Tibial nerve (tissue), 4 donors: ENCODE data around the gene HS2ST1. TPM values are rescaled to one million over a fixed set of nuclear protein-coding genes. Genes with fewer than 3 reads are reported as not detected.
"Not testable (repeated sequence)": the region's sequence is repeated elsewhere in the genome, so short reads cannot be mapped to it uniquely, and the experiment has no call there.

Experiments used
- DNase-seq, 2 donors: peaks; one replicate each; pipeline ENCODE4 v3.0.0-alpha.2; 2019; ENCODE audit warnings: low spot score in 2 of 2
- H3K27ac ChIP-seq, 4 donors: fragments of 200-600 bp; sonication (generic) in 3 of 4; one replicate each; pipeline ENCODE4 v1.5.1; 2017 to 2019; ENCODE audit warnings: mild to moderate bottlenecking in 1 of 4
- H3K27me3 ChIP-seq, 2 donors: fragments of 200-600 bp; sonication (generic) in 1 of 2; one replicate each; pipeline versions ENCODE4 v1.5.1 to v1.6.0; 2017 to 2019
- H3K36me3 ChIP-seq, 3 donors: fragments of 200-600 bp; sonication (generic); one replicate each; pipeline ENCODE4 v1.5.1; 2018 to 2019
- H3K4me1 ChIP-seq, 4 donors: fragments of 200-600 bp; sonication (generic) in 3 of 4; one replicate each; pipeline ENCODE4 v1.5.1; 2017 to 2019
- H3K4me3 ChIP-seq, 4 donors: fragments of 200-600 bp; sonication (generic) in 3 of 4; one replicate each; pipeline ENCODE4 v1.5.1; 2017 to 2019; ENCODE audit warnings: mild to moderate bottlenecking in 1 of 4, moderate library complexity in 1 of 4
- H3K9me3 ChIP-seq, 4 donors: fragments of 200-600 bp; sonication (generic) in 3 of 4; one replicate each; pipeline ENCODE4 v1.5.1; 2017 to 2019
- CTCF ChIP-seq, 5 experiments: fragments of 200-600 bp in 3 of 5; fragments of 450-650 bp in 2 of 5; sonication (generic) in 3 of 5; IDR thresholded peaks; one replicate each; pipeline ENCODE4 v1.5.1; 2016 to 2019; ENCODE audit warnings: antibody characterized with exemption in 5 of 5, mild to moderate bottlenecking in 3 of 5, moderate library complexity in 2 of 5
- EP300 ChIP-seq, 2 donors: sonication (generic); formaldehyde crosslinking; IDR thresholded peaks; one replicate each; pipeline ENCODE4 v1.6.1; 2017; ENCODE audit warnings: antibody characterized with exemption in 2 of 2, mild to moderate bottlenecking in 1 of 2
- POLR2A ChIP-seq, 2 donors: fragments of 450-650 bp; IDR thresholded peaks; one replicate each; pipeline ENCODE4 v1.6.1; 2017; ENCODE audit warnings: antibody characterized with exemption in 2 of 2, mild to moderate bottlenecking in 2 of 2, moderate library complexity in 2 of 2
- WGBS, 2 donors: methylation state at CpG; one replicate each; pipeline ENCODE4 v1.1.5; 2018; 5-methylcytosine and 5-hydroxymethylcytosine counted together
- total RNA-seq, 4 donors: library from RNA; depleted of rRNA; stranded (reverse); fragments of >200 nt; gene quantifications; one replicate each; pipeline ENCODE4 v1.1.0, GENCODE V29; 2016

The HS2ST1 gene
- total RNA-seq, 4 donors from 2014 or later: 10.3 to 12.9 (median 11.2) TPM

GRCh38 chr1:87007323-87007722, 92.9 kb downstream of the HS2ST1 start:
- TF ChIP-seq POLR2A (IDR thresholded peaks at IDR 0.05) (no peak), EP300 (IDR thresholded peaks at IDR 0.05) (no peak), CTCF (IDR thresholded peaks at IDR 0.05) (no peak)
- no peak for DNase-seq
- Histone ChIP-seq H3K27me3 (no peaks in the 10 kb centered on the region), H3K4me1 (no peaks in the 10 kb centered on the region), H3K36me3 (no peaks in the 10 kb centered on the region), H3K4me3 (no peak overlapping the region), H3K9me3 (no peaks in the 10 kb centered on the region), H3K27ac (no peak overlapping the region)
- 90 to 93% methylated on average over 1 of the region's 1 CpG for WGBS, 2 donors

DNA sequence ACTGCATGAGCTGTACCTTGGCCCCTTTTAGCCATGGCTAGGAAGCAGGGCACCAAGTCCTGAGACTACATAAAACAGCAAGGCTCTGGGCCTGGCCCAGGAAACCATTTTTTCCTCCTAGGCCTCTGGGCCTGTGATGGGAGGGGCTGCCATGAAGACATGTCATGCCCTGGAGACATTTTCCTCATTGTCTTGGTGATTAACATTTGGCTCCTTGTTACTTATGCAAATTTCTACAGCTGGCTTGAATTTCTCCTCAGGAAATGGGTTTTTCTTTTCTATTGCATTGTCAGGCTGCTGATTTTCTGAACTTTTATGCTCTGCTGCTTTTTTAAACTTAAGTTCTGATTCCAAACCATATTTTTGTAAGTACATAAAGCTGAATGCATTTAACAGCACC, 99.0 kb downstream of the HS2ST1 start:
- not testable (repeated sequence) for H3K4me1 ChIP-seq, H3K27me3 ChIP-seq, H3K4me3 ChIP-seq, H3K27ac ChIP-seq, DNase-seq
- Histone ChIP-seq H3K9me3 (peaks cover 0 to 17% (median 3%) of the 10 kb centered on the region in 4 donors), H3K36me3 (peaks cover 0 to 15% (median 0%) of the 10 kb centered on the region in 3 donors)

GRCh38 chr1:87017998-87018672, 103.7 kb downstream of the HS2ST1 start:
- no peak overlapping the region for H3K4me3 ChIP-seq
- 41 to 52% methylated on average over 4 of the region's 4 CpGs for WGBS, 2 donors
- TF ChIP-seq POLR2A (IDR thresholded peaks at IDR 0.05) (no peak), EP300 (IDR thresholded peaks at IDR 0.05) (no peak)

GRCh38 chr1:87023326-87023725, 108.9 kb downstream of the HS2ST1 start:
- H3K4me3 ChIP-seq: no peak overlapping the region
- H3K27me3 ChIP-seq: no peaks in the 10 kb centered on the region
- peaks cover 0 to 8% (median under 1%) of the 10 kb centered on the region in 4 donors for H3K4me1 ChIP-seq

More at GRCh38 chr1:87017998-87018672, 103.7 kb downstream of the HS2ST1 start:
- peaks cover 0 to 9% (median 0%) of the 10 kb centered on the region in 3 donors for H3K36me3 ChIP-seq
- H3K4me1 ChIP-seq: peaks cover 0 to 11% (median 2%) of the 10 kb centered on the region in 4 donors
- H3K9me3 ChIP-seq: peaks cover 0 to 12% (median 1%) of the 10 kb centered on the region in 4 donors
- no peak overlapping the region for H3K27ac ChIP-seq
- DNase-seq: no peak
- H3K27me3 ChIP-seq: no peaks in the 10 kb centered on the region

DNA sequence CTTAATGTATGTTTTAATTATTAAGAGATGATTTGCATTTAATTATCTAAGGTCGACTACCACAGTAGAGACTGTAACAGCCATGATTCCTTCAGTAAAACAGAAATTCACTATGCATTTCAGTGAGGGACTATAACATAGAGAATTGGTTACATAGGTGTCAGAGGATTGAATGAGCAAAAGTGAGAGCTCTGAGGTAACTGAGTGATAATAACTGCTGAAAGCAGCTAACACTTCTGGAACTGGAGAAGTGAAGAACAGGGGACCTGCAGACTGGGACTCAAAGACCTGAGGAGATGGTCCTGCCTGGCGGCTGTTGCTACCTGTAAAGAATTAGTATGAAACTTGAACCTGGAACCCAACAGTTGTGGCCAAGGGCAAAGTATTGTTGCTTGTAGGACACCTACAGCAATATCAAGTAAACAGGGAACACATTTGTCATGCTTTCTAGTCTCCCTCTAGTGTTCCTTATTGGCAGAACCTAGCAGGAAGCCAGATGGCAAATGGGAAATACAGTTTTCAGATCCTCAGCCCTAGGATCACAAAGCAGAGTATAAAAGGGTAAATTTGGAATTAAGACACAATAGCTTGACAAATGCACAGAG, 110.6 kb downstream of the HS2ST1 start:
- no peaks in the 10 kb centered on the region for H3K36me3 ChIP-seq
- WGBS, 2 donors: 90 to 91% methylated on average over 2 of the region's 2 CpGs
- DNase-seq: no peak
- H3K9me3 ChIP-seq: no peaks in the 10 kb centered on the region
- H3K4me3 ChIP-seq: no peak overlapping the region
- H3K4me1 ChIP-seq: peaks cover 0 to under 1% (median 0%) of the 10 kb centered on the region in 4 donors
- no peaks in the 10 kb centered on the region for H3K27me3 ChIP-seq
- no peak overlapping the region for H3K27ac ChIP-seq
- TF ChIP-seq EP300 (IDR thresholded peaks at IDR 0.05): no peak
- TF ChIP-seq CTCF (IDR thresholded peaks at IDR 0.05): peak in 3 of 5 experiments; percentile 18 to 46 (median 27)

More at GRCh38 chr1:87023326-87023725, 108.9 kb downstream of the HS2ST1 start:
- 0% methylated on average over 1 of the region's 1 CpG for WGBS, 2 donors
- TF ChIP-seq POLR2A (IDR thresholded peaks at IDR 0.05): no peak
- TF ChIP-seq CTCF (IDR thresholded peaks at IDR 0.05): no peak
- TF ChIP-seq EP300 (IDR thresholded peaks at IDR 0.05): no peak
- H3K27ac ChIP-seq: no peak overlapping the region
- no peaks in the 10 kb centered on the region for H3K9me3 ChIP-seq
- DNase-seq: no peak
- no peaks in the 10 kb centered on the region for H3K36me3 ChIP-seq

DNA sequence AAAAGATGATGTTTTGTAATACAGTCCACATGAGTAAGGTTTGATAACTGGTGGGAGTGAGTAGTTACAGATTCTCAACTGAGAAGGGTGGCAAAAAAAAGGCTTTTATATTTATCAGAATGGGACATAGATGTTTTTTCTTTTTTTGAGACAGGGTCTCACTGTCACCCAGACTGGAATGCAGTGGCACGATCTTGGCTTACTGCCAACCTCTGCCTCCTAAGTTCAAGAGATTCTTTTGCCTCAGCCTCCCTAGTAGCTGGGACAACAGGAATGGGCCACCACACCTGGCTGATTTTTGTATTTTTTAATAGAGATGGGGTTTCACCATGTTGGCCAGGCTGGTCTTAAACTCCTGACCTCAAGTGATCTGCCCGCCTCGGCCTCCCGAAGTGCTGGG, 113.1 kb downstream of the HS2ST1 start:
- not testable (repeated sequence) for H3K9me3 ChIP-seq, H3K36me3 ChIP-seq, H3K27me3 ChIP-seq, H3K27ac ChIP-seq, H3K4me1 ChIP-seq, H3K4me3 ChIP-seq, DNase-seq
- 78% methylated on average over 4 of the region's 4 CpGs for WGBS, 2 donors
